Neural progenitor cell (in vitro differentiated cells): ENCODE results near the gene NAV1.

Experiments used
- CTCF ChIP-seq: fragments of 200-600 bp; sonication (generic); IDR thresholded peaks from 2 replicates; pipeline ENCODE4 v1.5.1; 2017; ENCODE audit warnings: antibody characterized with exemption, mild to moderate bottlenecking
- EZH2 ChIP-seq: fragments of 200-600 bp; sonication (generic); IDR thresholded peaks from 2 replicates; pipeline ENCODE4 v1.6.1; 2017; ENCODE audit warnings: antibody characterized with exemption, mild to moderate bottlenecking, moderate library complexity

- TF ChIP-seq CTCF: no peak
- TF ChIP-seq EZH2: no peak
Observed at GRCh38 chr1:201553496-201554189, 14.7 kb downstream of the NAV1 start.
